Thyroid gland (tissue), 4 donors: Measurements from ENCODE around the gene MYBBP1A. TPM values are rescaled to one million over a fixed set of nuclear protein-coding genes. Genes with fewer than 3 reads are reported as not detected.
A peak's percentile ranks its signal among the peaks of the same experiment; 100 is the strongest.

Experiments
- DNase-seq, 2 donors: peaks; one replicate each; pipeline ENCODE4 v3.0.0-alpha.2; 2019
- H3K27ac ChIP-seq, 3 donors: fragments of 200-600 bp; sonication (generic); 1 replicate in 2 of 3; 2 replicates in 1 of 3; pipeline ENCODE4 v1.5.1; 2016 to 2019; ENCODE audit warnings: mild to moderate bottlenecking in 1 of 3, moderate library complexity in 1 of 3
- H3K27me3 ChIP-seq: fragments of 200-600 bp; sonication (generic); one replicate; pipeline ENCODE4 v1.5.1; 2019
- H3K36me3 ChIP-seq, 2 donors: fragments of 200-600 bp; sonication (generic); one replicate each; pipeline ENCODE4 v1.5.1; 2016 to 2019
- H3K4me1 ChIP-seq, 2 donors: fragments of 200-600 bp; sonication (generic); one replicate each; pipeline ENCODE4 v1.5.1; 2017 to 2019
- H3K4me3 ChIP-seq, 3 donors: fragments of 200-600 bp; sonication (generic); replicated peaks in 1 of 3; 1 replicate in 2 of 3; 2 replicates in 1 of 3; pipeline ENCODE4 v1.5.1; 2016; ENCODE audit warnings: mild to moderate bottlenecking in 1 of 3
- H3K9me3 ChIP-seq: fragments of 200-600 bp; sonication (generic); one replicate; pipeline ENCODE4 v1.5.1; 2017
- CTCF ChIP-seq, 6 experiments: fragments of 200-600 bp in 3 of 6; fragments of 450-650 bp in 3 of 6; sonication (generic) in 3 of 6; IDR thresholded peaks; one replicate each; pipeline ENCODE4 v1.5.1; 2016 to 2019; ENCODE audit warnings: antibody characterized with exemption in 6 of 6, mild to moderate bottlenecking in 2 of 6, inconsistent platforms in 1 of 6, moderate library complexity in 1 of 6
- POLR2A ChIP-seq, 2 donors: fragments of 450-650 bp; IDR thresholded peaks; one replicate each; pipeline ENCODE4 v1.6.1; 2017; ENCODE audit warnings: antibody characterized with exemption in 2 of 2, mild to moderate bottlenecking in 2 of 2, moderate library complexity in 1 of 2
- WGBS, 2 donors: methylation state at CpG; one replicate each; pipeline ENCODE4 v1.1.5; 2017; 5-methylcytosine and 5-hydroxymethylcytosine counted together
- intact Hi-C: fragments of 100-400 bp; cut with DNase I; formaldehyde crosslinking; loops from one replicate; pipeline ENCODE4 v1.15.1; 2023
- total RNA-seq, 4 donors: library from RNA; depleted of rRNA; stranded (reverse); fragments of >200 nt; gene quantifications; one replicate each; pipeline ENCODE4 v1.2.3, GENCODE V29; 2016

The MYBBP1A gene
- total RNA-seq, 4 donors from 2014 or later: 23.5 to 50.2 (median 37.6) TPM

DNA sequence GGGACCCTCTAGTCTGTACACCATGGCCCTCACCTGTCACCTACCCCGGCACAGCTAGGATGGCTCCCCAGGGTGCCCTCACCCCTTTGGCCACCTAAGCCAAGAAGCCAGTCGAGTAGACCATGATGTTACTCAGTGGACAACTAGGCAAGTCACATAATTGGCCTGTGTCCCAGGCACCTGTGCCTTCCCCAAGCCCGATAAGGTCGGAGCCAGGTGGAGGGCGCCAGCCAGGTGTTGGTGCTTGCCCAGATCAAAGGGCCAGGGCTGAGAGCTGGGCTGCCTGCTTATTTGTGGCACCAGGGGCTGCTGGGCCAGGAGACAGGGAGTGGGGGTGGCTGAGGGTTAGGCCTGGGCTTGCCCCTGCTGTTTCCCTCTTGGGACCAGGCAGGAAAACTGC lies 39.7 kb downstream of the MYBBP1A start:
- H3K9me3 ChIP-seq: no peaks in the 10 kb centered on the region
- no peak overlapping the region for H3K27ac ChIP-seq
- H3K4me1 ChIP-seq: peaks cover 32 to 51% of the 10 kb centered on the region in 2 donors
- H3K36me3 ChIP-seq: no peaks in the 10 kb centered on the region
- DNase-seq: peak; percentile 54 to 68
- intact Hi-C loops: no loop called here
- WGBS, 2 donors: 67% methylated on average over 1 of the region's 5 CpGs; no CpG with 5 or more reads in 1 of the 2 donors
- no peak overlapping the region for H3K4me3 ChIP-seq
- no peaks in the 10 kb centered on the region for H3K27me3 ChIP-seq
- TF ChIP-seq POLR2A (IDR thresholded peaks at IDR 0.05) (no peak), CTCF (IDR thresholded peaks at IDR 0.05) (no peak)

- Histone ChIP-seq H3K4me1 (peaks cover 29 to 49% of the 10 kb centered on the region in 2 donors), H3K36me3 (no peaks in the 10 kb centered on the region), H3K27ac (peak overlapping the region in 2 of 3 donors; percentile 41 to 74), H3K4me3 (no peak overlapping the region), H3K27me3 (no peaks in the 10 kb centered on the region), H3K9me3 (no peaks in the 10 kb centered on the region)
- intact Hi-C loops: no loop called here
- WGBS, 2 donors: 75 to 84% methylated on average over 10 to 11 of the region's 11 CpGs
- DNase-seq: no peak
- no peak for TF ChIP-seq CTCF (IDR thresholded peaks at IDR 0.05)
- no peak for TF ChIP-seq POLR2A (IDR thresholded peaks at IDR 0.05)
These were observed 40.4 kb downstream of the MYBBP1A start for GRCh38 chr17:4514779-4515178.

GRCh38 chr17:4514206-4514605 lies 41.0 kb downstream of the MYBBP1A start:
- peaks cover 23 to 49% of the 10 kb centered on the region in 2 donors for H3K4me1 ChIP-seq
- H3K4me3 ChIP-seq: no peak overlapping the region
- DNase-seq: peak; percentile 83 to 84
- TF ChIP-seq CTCF (IDR thresholded peaks at IDR 0.05) (no peak), POLR2A (IDR thresholded peaks at IDR 0.05) (no peak)
- WGBS, 2 donors: 43 to 68% methylated on average over 2 to 5 of the region's 7 CpGs
- H3K9me3 ChIP-seq: no peaks in the 10 kb centered on the region
- peak overlapping the region; percentile 7 to 74 (median 41) for H3K27ac ChIP-seq
- no peaks in the 10 kb centered on the region for H3K36me3 ChIP-seq
- H3K27me3 ChIP-seq: no peaks in the 10 kb centered on the region
- intact Hi-C loops: no loop called here

GRCh38 chr17:4513113-4514032 lies 41.8 kb downstream of the MYBBP1A start:
- Histone ChIP-seq H3K4me1 (peaks cover 17 to 52% of the 10 kb centered on the region in 2 donors), H3K27me3 (no peaks in the 10 kb centered on the region), H3K4me3 (no peak overlapping the region), H3K9me3 (no peaks in the 10 kb centered on the region), H3K27ac (peak overlapping the region in 2 of 3 donors; percentile 7 to 74), H3K36me3 (no peaks in the 10 kb centered on the region)
- 77 to 82% methylated on average over 23 to 24 of the region's 24 CpGs for WGBS, 2 donors
- DNase-seq: no peak
- TF ChIP-seq CTCF (IDR thresholded peaks at IDR 0.05): no peak
- no peak for TF ChIP-seq POLR2A (IDR thresholded peaks at IDR 0.05)
- intact Hi-C loops: no loop called here
